HG02973 (cell line): ENCODE results near the gene PRR36.
"Not testable (repeated sequence)": the region's sequence is repeated elsewhere in the genome, so short reads cannot be mapped to it uniquely, and the experiment has no call there.

Experiments used
- ATAC-seq: cut with Tn5 transposase; IDR thresholded peaks from one replicate; pipeline ENCODE4 v1.9.1; 2021; ENCODE audit warnings: moderate library complexity; ENCODE audit not compliant: unreplicated experiment

PRR36 gene

DNA sequence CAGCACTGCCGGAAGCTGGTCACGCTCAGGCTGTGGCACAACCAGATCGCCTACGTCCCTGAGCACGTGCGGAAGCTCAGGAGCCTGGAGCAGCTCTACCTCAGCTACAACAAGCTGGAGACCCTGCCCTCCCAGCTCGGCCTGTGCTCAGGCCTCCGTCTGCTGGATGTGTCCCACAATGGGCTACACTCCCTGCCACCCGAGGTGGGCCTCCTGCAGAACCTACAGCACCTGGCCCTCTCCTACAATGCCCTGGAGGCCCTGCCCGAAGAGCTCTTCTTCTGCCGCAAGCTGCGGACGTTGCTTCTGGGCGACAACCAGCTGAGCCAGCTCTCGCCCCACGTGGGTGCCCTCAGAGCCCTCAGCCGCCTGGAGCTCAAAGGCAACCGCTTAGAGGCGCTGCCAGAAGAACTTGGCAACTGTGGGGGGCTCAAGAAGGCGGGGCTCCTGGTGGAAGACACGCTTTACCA, 26.2 kb upstream of the PRR36 start:
- no peak for ATAC-seq

DNA sequence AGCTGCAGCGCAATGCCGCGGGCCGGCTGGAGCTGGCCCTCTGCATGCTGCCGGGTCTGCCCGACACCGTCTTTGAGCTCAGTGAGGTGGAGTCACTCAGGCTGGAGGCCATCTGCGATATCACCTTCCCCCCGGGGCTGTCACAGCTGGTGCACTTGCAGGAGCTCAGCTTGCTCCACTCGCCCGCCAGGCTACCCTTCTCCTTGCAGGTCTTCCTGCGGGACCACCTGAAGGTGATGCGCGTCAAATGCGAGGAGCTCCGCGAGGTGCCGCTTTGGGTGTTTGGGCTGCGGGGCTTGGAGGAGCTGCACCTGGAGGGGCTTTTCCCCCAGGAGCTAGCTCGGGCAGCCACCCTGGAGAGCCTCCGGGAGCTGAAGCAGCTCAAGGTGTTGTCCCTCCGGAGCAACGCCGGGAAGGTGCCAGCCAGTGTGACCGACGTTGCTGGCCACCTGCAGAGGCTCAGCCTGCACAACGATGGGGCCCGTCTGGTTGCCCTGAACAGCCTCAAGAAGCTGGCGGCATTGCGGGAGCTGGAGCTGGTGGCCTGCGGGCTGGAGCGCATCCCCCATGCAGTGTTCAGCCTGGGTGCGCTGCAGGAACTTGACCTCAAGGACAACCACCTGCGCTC, 25.7 kb upstream of the PRR36 start:
- ATAC-seq: no peak

DNA sequence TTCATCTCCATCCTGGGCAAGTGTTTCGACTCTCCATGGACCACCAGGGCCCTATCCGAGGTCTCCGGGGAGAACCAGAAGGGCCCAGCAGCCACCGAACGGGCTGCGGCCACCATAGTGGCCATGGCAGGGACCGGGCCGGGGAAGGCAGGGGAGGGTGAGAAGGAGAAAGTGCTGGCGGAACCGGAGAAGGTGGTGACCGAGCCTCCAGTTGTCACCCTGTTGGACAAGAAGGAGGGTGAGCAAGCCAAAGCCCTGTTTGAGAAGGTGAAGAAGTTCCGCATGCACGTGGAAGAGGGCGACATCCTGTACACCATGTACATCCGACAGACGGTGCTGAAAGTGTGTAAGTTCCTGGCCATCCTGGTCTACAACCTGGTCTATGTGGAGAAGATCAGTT, 24.8 kb upstream of the PRR36 start:
- no peak for ATAC-seq

- ATAC-seq: no peak
Measured at GRCh38 chr19:7897292-7897691, 23.1 kb upstream of the PRR36 start.

- no peak for ATAC-seq
Measured at GRCh38 chr19:7895565-7895964, 21.4 kb upstream of the PRR36 start.

DNA sequence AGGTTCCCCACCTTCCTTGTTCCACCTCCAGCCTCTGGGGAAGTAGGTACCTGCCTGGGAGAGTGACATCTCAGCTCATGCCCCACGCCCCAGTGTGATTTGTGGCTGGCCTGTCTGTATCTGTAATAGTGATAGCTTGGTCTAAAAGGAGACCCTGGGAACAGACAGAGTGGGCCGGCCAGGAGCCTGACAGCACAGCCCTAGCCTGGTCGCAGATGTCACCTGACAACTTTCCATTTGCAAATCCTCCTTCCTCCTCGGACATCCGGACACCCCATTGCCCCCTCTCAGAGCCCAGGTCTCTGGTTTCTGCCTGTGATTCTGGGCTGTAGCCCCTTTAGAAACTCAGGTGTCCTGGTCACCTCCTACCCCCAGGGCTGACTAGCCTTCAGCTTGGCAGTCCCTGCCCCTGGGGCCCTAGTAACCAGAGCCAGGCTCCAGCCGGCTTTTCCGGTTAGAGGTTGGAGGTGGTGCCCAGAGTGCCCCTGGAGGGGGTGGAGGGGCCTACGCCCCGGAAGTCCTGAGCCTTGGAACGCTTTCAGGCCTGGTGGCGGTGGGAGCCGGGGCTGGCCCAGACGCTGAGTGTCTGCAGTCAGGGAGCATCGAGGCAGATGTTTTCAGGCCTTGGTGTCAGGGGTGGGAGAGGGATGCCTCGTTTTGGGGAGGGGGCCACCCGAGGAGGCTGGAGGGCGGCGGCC, 20.6 kb upstream of the PRR36 start:
- no peak for ATAC-seq

- not testable (repeated sequence) for ATAC-seq
Measured at GRCh38 chr19:7893362-7894101, 19.3 kb upstream of the PRR36 start.

DNA sequence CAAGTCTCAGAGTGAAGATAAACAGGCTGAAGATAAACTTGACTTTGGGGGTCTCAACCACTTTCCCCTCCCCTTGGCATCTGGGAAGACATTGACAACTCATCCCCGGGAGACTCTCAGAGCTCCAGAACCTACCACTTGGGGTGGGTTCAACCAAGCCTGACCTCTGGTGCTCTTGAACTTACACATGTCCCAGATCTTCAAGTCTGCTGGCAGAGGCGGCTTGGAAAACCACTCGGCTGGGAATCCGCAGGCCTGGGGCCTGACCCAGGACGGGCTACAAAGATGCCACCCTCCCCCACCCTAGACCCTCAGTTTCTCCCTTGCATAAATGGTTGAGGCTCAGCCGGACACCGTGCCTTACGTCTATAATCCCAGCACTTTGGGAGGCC, 14.6 kb upstream of the PRR36 start:
- no peak for ATAC-seq

GRCh38 chr19:7888145-7888825, 14.1 kb upstream of the PRR36 start, which contains the start of gene LRRC8E:
LRRC8E (plus strand) TSS chr19:7888510; CDS start chr19:7895604, 7,094 bp downstream.
- ATAC-seq: no peak

GRCh38 chr19:7887408-7888144, 13.4 kb upstream of the PRR36 start:
- no peak for ATAC-seq

DNA sequence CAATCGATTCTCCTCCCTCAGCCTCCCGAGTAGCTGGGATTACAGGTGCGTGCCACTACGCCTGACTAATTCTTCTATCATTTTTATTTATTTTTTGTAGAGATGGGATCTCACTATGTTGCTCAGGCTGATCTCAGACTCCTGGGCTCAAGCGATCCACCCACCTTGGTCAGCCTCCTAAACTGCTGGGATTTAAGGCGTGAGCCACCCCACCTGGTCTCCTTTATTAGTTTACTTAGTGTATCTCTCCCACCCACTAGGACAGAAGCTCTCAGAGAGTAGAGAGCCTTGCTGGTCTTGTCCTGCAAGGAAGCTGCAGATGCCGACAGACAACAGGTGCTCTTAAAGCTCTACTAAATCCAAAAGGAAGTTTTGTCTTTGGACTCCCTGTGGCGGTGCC, 11.6 kb upstream of the PRR36 start:
- ATAC-seq: no peak

DNA sequence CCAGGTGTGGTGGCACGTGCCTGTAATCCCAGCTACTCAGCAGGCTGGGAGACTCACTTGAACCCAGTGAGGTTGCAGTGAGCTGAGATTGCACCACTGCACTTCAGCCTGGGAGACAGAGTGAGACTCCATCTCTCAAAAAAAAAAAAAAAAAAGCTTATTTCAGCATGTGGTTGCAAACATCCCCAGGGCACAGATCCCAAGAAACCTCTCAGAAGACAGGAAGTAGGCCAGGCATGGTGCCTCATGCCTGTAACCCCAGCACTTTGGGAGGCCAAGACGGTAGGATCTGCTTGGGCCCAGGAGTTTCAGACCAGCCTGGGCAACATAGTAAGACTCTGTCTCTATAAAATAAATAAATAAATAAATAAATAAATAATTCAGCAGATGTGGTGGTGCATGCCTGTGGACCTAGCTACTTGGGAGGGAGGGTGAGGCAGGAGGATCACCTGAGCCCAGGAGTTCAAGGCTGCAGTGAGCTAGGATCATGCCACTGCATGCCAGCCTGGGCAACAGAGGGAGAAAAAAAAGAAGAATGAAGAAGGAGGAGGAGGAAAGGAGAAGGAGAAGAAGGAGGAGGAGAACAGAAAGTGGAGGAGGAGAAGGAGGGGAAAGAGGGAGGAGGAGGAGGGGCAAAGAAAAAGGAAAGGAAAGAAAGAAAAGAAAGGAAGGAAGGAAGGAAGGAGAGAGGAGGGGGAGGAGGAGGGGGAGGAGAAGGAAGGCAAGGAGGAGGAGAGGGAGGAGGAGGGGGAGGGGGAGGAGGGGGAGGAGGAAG, 9.8 kb upstream of the PRR36 start:
- ATAC-seq: no peak

GRCh38 chr19:7883105-7883504, 8.9 kb upstream of the PRR36 start:
- no peak for ATAC-seq

DNA sequence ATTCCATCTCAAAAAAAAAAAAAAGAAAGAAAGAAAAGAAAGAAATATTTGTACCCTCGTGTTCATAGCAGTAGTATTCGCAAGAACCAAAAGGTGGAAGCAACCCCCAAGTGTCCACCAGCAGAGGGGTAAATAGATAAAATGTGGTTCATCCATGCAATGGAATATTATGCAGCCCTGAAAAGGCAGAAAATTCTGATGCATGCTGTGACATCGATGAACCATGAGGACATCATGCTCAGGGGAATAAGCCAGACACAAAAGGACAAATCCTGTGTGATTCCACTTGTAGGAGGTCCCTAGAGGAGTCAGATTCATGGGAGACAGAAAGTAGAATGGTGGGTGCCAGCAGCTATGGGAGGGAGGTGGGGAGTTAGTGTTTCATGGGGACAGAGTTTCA, 7.7 kb upstream of the PRR36 start:
- ATAC-seq: no peak

GRCh38 chr19:7879836-7880235, 5.6 kb upstream of the PRR36 start:
- ATAC-seq: no peak

DNA sequence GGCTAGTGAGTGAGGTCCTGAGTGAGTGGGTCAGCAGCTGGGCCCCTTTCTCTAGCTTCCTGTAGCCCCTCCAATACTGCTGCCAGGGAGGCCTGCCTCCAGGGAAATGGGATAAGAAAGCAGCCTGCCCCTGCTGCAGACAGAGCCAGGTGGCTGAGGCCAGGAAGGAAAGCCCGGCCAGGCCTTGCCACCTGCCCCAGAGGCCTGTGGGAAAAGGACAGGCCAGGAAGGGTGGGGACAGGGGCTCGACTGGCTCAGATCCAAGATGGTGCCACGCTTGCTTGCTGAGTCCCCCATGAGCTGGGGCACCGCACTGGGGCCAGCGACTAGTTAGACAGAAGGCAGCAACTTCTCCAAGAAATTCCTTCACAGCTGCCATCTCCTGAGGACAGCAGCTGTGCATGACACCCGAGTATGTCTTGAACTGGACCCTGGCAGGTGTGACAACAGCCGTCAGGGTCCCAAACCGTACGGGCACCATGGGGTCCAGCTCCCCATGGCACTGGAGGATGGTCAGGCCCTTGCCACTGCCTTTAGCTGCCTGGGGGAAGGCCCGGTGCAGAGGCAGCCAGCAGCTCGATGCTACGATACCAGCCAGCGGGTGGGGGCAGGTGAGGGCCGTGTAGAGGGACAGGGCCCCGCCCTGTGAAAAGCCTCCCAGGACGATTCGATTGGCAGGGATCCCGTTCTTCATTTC, 5.1 kb upstream of the PRR36 start:
- no peak for ATAC-seq

DNA sequence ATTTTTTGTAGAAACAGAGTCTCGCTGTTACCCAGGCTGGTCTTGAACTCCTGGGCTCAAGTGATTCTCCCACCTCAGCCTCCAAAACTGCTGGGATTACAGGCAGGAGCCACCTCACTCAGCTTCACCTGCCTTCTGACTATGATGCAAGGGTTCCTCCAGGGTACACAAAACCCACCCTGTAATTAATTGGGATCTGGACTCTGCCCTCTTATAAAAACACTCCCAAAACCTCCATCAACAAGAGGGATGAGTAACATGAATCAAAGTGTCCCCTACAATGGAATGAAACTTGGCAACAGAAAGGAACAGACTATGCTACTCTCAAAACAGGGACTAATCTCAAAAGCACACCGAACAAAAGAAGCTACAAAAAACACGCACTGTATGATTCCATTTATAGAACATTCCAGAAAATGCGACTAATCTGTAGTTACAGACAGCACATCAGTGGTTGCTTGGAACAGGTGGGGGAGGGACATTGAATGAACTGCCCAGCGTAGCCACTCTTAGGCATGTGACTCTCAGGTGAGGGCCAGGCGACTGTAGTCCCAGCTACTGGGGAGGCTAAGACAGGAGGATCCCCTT, 3.2 kb upstream of the PRR36 start:
- no peak for ATAC-seq

GRCh38 chr19:7874897-7875273, 695 bp upstream of the PRR36 start:
- no peak for ATAC-seq
